Smooth muscle cell (in vitro differentiated cells): Measurements from ENCODE around the gene GPATCH8. TPM values are rescaled to one million over a fixed set of nuclear protein-coding genes. Genes with fewer than 3 reads are reported as not detected.

Source experiments
- DNase-seq: peaks from one replicate; lab custom pipeline; 2025; ENCODE audit not compliant: unreplicated experiment; lab: John Stamatoyannopoulos, UW
- H2AFZ ChIP-seq: fragments of 200-600 bp; sonication (generic); 2 replicates; pipeline ENCODE4 v1.6.0; 2016; ENCODE audit warnings: antibody characterized with exemption, low read depth, mild to moderate bottlenecking
- H3F3A ChIP-seq: fragments of 200-600 bp; sonication (generic); 2 replicates; pipeline ENCODE4 v1.6.0; 2017; ENCODE audit warnings: antibody characterized with exemption, low read depth
- H3K27ac ChIP-seq: fragments of 200-600 bp; sonication (generic); 2 replicates; pipeline ENCODE4 v1.5.1; 2016; ENCODE audit warnings: low read depth, mild to moderate bottlenecking
- H3K27me3 ChIP-seq: fragments of 200-600 bp; sonication (generic); 2 replicates; pipeline ENCODE4 v1.6.1; 2016; ENCODE audit warnings: low read depth, mild to moderate bottlenecking
- H3K36me3 ChIP-seq: fragments of 200-600 bp; sonication (generic); 2 replicates; pipeline ENCODE4 v1.5.1; 2016; ENCODE audit warnings: low read depth
- H3K4me1 ChIP-seq: fragments of 200-600 bp; sonication (generic); 2 replicates; pipeline ENCODE4 v1.5.1; 2016; ENCODE audit warnings: low read depth
- H3K4me2 ChIP-seq: fragments of 200-600 bp; sonication (generic); 2 replicates; pipeline ENCODE4 v1.6.0; 2016; ENCODE audit warnings: mild to moderate bottlenecking
- H3K4me3 ChIP-seq: fragments of 200-600 bp; sonication (generic); 2 replicates; pipeline ENCODE4 v1.5.1; 2016; ENCODE audit warnings: mild to moderate bottlenecking
- H3K79me2 ChIP-seq: fragments of 200-600 bp; sonication (generic); 2 replicates; pipeline ENCODE4 v1.6.0; 2016; ENCODE audit warnings: low read depth, mild to moderate bottlenecking
- H3K9ac ChIP-seq: fragments of 200-600 bp; sonication (generic); 2 replicates; pipeline ENCODE4 v1.6.0; 2016; ENCODE audit warnings: low read depth
- H3K9me3 ChIP-seq: fragments of 200-600 bp; sonication (generic); replicated peaks from 2 replicates; pipeline ENCODE4 v1.5.1; 2016; ENCODE audit warnings: low read depth
- H4K20me1 ChIP-seq: fragments of 200-600 bp; sonication (generic); 2 replicates; pipeline ENCODE4 v1.6.0; 2016; ENCODE audit warnings: low read depth
- CTCF ChIP-seq: fragments of 200-600 bp; sonication (generic); IDR thresholded peaks from 2 replicates; pipeline ENCODE4 v1.5.1; 2017; ENCODE audit warnings: borderline replicate concordance, mild to moderate bottlenecking, antibody characterized with exemption; ENCODE audit not compliant: insufficient read depth, poor library complexity, severe bottlenecking
- WGBS: methylation state at CpG from one replicate; pipeline ENCODE4 v1.1.7; 2016; ENCODE audit warnings: low lambda C conversion rate; 5-methylcytosine and 5-hydroxymethylcytosine counted together
- polyA plus RNA-seq: library from polyadenylated mRNA; unstranded; fragments of >200 nt; fragmentation: Nextera tagmentation; extraction: Ambion mirVana; gene quantifications from 2 replicates; pipeline ENCODE4 v1.2.1, GENCODE V29; 2016
- total RNA-seq: library from RNA; depleted of rRNA; stranded (reverse); fragments of >200 nt; gene quantifications from 2 replicates; pipeline ENCODE4 v1.2.3, GENCODE V29; 2014

Gene GPATCH8
- total and polyA plus RNA-seq, 2 experiments from 2014 or later: 17.6 to 25.0 TPM

DNA sequence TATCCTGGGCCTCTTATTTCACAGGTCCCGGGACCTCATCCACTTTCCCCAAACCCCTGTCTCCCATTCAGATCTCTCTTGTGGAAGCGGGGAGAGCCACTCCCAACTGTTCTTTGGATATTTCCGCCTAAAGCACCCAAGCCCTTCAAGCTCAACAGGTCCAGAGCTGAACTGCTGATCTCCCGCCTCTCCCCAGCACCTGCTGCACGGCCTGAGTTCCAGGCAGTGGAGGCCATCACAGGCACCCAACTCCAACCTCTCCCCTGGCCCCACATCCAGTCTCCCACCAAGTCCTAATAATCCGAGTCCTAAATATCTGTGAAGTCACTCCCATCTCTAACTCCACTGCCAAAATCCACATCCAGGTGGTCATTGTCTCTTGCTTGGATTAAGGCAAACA, 120.3 kb downstream of the GPATCH8 start:
- Histone ChIP-seq H3K9ac (no peak overlapping the region), H3K4me2 (no peak overlapping the region), H3K79me2 (no peaks in the 10 kb centered on the region), H2AFZ (no peak overlapping the region), H3K4me3 (no peak overlapping the region), H3F3A (no peaks in the 10 kb centered on the region), H3K4me1 (no peaks in the 10 kb centered on the region), H3K27ac (no peak overlapping the region), H3K9me3 (no peaks in the 10 kb centered on the region), H3K36me3 (no peaks in the 10 kb centered on the region), H4K20me1 (no peaks in the 10 kb centered on the region), H3K27me3 (peaks cover 13% of the 10 kb centered on the region)
- TF ChIP-seq CTCF: no peak
- WGBS: 98% methylated on average over 6 of the region's 6 CpGs
- DNase-seq: no peak

DNA sequence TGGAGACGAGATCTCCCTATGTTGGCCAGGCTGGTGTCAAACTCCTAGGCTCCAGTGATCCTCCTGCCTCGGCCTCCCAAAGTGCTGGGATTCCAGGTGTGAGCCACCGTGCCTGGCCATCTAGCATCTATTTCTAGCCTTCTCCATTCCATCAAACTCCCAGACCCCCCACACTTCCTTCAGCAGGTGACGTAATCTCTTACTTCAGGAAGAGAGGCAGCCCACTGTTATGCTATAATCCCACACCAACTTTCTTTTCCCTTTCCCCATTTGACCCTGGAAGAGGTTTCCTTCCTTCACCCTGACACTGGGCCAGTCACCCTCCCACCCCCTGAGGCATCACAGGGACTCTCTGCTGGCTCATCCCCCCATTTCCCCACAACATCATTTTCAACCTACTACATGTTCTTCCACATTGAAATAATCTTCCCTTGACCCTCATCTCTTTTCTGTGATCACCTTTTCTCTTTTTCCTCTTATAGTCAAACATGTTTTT, 121.3 kb downstream of the GPATCH8 start:
- no peaks in the 10 kb centered on the region for H3K36me3 ChIP-seq

DNA sequence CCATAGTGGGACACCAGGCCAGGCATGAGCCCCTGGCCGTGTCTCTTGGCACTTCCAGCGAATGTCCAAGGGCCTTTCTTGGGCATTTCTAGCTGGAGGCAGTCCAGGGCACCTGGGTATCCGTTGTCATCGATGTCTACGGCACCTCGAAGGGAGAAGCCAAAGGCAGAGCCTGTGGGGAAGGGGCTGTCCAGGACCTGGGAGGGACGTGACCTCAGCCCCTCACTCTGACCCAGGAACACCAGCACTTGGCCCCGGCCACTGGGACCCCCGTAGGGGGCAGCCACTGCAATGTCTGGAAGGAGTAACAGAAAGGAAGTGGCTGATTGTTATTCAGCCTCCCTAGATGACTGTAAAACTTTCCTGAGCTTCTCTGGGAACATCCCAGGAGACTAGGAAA, 122.4 kb downstream of the GPATCH8 start:
- TF ChIP-seq CTCF: no peak
- H3K9ac ChIP-seq: no peak overlapping the region
- no peaks in the 10 kb centered on the region for H4K20me1 ChIP-seq
- DNase-seq: no peak
- H3K4me2 ChIP-seq: no peak overlapping the region
- WGBS: 86% methylated on average over 9 of the region's 9 CpGs
- no peaks in the 10 kb centered on the region for H3K79me2 ChIP-seq
- peaks cover 13% of the 10 kb centered on the region for H3K27me3 ChIP-seq
- no peak overlapping the region for H3K4me3 ChIP-seq
- no peaks in the 10 kb centered on the region for H3K9me3 ChIP-seq
- H3K36me3 ChIP-seq: no peaks in the 10 kb centered on the region
- H3K4me1 ChIP-seq: no peaks in the 10 kb centered on the region
- H2AFZ ChIP-seq: no peak overlapping the region
- H3F3A ChIP-seq: no peaks in the 10 kb centered on the region
- no peak overlapping the region for H3K27ac ChIP-seq

More for the DNA sequence above, 121.3 kb downstream of the GPATCH8 start:
- no peak overlapping the region for H3K4me3 ChIP-seq
- 93% methylated on average over 4 of the region's 4 CpGs for WGBS
- H3K79me2 ChIP-seq: no peaks in the 10 kb centered on the region
- no peak overlapping the region for H3K4me2 ChIP-seq
- no peak for DNase-seq
- H3K4me1 ChIP-seq: no peaks in the 10 kb centered on the region
- no peak overlapping the region for H3K27ac ChIP-seq
- H2AFZ ChIP-seq: no peak overlapping the region
- H3K9me3 ChIP-seq: no peaks in the 10 kb centered on the region
- no peaks in the 10 kb centered on the region for H3F3A ChIP-seq
- H3K27me3 ChIP-seq: peaks cover 13% of the 10 kb centered on the region
- no peaks in the 10 kb centered on the region for H4K20me1 ChIP-seq
- H3K9ac ChIP-seq: no peak overlapping the region
- no peak for TF ChIP-seq CTCF

- no peaks in the 10 kb centered on the region for H4K20me1 ChIP-seq
- peaks cover 12% of the 10 kb centered on the region for H3K27me3 ChIP-seq
- no peak overlapping the region for H3K27ac ChIP-seq
- no peaks in the 10 kb centered on the region for H3K36me3 ChIP-seq
- no peak overlapping the region for H3K4me2 ChIP-seq
- no peaks in the 10 kb centered on the region for H3F3A ChIP-seq
- WGBS: 94% methylated on average over 10 of the region's 10 CpGs
- DNase-seq: no peak
- H3K4me1 ChIP-seq: no peaks in the 10 kb centered on the region
- H3K9ac ChIP-seq: no peak overlapping the region
- no peaks in the 10 kb centered on the region for H3K9me3 ChIP-seq
- TF ChIP-seq CTCF: no peak
- no peak overlapping the region for H3K4me3 ChIP-seq
- H3K79me2 ChIP-seq: no peaks in the 10 kb centered on the region
- no peak overlapping the region for H2AFZ ChIP-seq
Measured at GRCh38 chr17:44379887-44380286, 123.3 kb downstream of the GPATCH8 start.
